ENCODE results near the gene ARHGEF3.

Gene ARHGEF3

DNA sequence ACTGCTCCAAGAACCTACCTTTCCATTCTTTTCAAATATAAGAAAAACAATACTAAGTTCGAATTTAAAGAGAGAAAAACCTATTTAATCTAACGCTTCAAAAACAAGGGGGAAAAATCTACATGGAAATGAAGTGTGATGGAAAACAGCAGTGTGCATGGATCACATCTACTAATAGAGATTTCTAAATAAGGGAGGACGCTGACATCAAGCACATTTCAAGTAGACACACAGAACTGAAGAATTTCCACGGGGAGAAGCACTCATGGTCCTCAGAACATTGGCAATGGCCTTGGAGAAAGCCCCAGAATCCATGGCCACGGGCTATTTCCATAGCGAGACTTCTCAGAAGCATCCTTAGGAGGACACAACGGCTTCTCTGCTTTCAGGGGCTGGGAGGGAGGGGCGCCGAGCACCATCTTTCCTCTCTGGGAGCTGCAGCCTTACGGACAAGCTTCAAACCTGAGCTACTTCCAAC is 119.7 kb downstream of the ARHGEF3 start:
- no peak for DNase-seq (ENCODE audit: low read depth)

DNA sequence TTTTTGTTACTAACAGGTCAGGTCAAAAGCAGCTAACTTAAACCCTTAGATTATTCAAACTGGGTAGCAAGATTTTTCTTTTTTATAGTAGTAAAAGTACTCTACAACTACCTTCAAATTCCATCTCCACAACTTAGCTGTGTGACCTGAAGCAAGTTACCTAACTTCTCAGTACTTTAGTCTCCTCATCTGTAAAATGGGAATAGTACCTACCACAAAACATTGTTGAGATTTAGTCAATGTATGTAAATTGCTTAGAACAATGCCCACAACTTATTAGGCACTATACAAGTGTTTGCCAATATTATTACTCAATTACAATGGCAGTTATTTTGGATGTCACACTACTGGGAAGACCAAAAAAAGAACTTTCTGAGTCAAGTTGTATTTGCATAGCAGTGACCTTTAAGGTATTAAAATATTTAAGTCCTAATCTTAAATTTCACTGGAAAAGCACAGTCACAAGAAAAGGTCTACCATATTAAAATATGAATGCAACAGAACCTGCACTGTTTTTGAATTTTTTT is 121.6 kb downstream of the ARHGEF3 start:
- DNase-seq (ENCODE audit: low read depth) = no peak

All from activated T-cell treated with anti-CD3 and anti-CD28 coated beads for 1 hour (primary cell).